Measurements from ENCODE around the gene THBS3.
A peak's percentile ranks its signal among the peaks of the same experiment; 100 is the strongest.
"Not testable (repeated sequence)": the region's sequence is repeated elsewhere in the genome, so short reads cannot be mapped to it uniquely, and the experiment has no call there.

THBS3 gene

DNA sequence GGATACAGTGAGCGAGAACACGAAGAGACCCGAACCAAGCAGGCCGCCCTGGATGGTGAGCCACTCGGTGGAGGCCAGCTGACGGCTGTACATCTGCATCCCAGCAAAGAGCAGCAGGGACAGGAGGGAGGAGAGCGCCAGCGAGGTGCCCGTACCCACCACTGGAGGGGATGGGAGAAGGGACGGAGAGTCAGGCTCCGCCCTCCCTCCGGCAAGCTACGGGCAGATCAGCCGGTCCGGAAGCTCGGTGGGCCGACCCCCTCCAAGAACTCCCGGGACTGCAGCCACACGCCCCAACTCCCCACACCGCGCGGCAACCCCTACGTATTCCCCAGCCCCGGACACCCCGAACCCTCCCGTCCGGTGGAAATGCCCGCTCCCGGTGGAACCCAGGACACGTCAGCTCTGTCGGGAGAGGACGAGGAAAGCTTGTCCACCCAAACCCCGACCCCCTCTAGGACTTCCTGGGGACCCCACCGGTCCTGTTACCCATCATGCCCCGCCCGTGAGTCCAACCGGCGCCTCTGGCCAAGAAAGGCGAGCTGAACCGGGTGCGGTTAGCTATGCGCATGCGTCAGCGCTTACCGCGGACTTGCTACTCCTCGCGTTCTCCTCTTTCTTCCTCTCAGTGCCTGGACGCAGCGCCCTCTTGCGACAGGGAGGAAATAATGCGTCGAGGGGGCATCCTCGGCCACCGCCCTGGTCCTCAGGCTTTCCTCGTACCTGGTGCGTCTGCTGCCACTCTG lies 34.8 kb downstream of the THBS3 start, which contains the start of gene KRTCAP2:
Gene KRTCAP2 (minus strand): TSS at position 573 of the 746 bp plus-strand sequence. CDS start 80 bp downstream, at position 493.
- DNase-seq: peak; percentile 98

DNA sequence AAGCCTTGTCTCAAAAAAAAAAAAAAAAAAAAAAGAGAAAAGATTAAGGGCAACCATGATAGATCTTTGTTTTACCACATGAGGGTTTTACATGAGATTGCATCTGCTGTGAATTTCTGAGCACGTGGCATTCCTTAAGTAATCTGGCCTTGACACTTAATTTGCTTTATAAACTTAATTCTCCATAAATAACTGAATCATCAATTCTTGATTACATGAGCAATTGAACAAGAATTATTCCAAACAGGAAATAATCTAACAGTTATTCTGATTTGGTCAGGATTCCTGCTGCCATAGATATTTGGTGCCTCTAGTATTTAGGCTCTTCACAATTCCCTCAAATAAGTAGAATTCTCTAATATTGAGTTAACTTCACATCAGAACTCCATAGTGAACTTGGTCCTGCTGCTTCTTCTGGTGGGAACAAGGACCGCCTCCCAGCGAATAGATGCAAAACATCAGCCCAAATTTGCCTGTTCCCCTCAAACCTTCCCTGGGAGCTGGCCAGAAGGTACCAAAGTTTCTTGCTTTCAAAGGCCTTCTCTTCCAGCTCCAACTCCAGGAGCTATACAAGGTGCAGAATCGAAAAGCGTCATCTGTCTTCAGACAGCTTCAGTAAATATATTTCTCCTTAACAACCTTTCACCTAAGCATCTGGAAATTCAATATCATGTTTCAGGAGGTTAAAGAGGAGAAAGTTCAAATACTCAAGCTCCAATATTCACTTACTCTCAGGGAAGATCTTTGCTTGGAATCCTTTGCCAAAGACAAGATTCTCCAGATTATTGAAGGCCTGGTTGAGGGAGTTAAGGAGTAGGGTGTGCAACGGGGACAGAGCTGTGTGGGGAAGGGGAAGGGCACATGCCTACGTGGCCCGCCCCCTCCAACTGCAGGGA lies 35.6 kb downstream of the THBS3 start:
- DNase-seq: no peak

DNA sequence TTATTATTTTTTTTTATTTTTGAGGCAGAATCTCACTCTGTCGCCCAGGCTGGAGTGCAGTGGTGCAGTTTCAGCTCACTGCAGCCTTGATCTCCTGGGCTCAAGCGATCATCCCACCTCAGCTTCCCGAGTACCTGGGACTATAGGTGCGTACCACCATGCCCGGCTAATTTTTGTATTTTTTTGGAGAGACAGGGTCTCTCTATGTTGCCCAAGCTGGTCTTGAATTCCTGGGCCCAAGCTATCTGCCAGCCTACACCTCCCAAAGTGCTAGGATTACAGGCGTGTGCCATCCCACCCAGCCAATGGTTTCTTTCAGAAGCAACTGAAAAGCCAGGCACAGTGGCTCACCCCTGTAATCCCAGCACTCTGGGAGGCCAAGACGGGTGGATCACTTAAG lies 36.9 kb downstream of the THBS3 start:
- DNase-seq: no peak

DNA sequence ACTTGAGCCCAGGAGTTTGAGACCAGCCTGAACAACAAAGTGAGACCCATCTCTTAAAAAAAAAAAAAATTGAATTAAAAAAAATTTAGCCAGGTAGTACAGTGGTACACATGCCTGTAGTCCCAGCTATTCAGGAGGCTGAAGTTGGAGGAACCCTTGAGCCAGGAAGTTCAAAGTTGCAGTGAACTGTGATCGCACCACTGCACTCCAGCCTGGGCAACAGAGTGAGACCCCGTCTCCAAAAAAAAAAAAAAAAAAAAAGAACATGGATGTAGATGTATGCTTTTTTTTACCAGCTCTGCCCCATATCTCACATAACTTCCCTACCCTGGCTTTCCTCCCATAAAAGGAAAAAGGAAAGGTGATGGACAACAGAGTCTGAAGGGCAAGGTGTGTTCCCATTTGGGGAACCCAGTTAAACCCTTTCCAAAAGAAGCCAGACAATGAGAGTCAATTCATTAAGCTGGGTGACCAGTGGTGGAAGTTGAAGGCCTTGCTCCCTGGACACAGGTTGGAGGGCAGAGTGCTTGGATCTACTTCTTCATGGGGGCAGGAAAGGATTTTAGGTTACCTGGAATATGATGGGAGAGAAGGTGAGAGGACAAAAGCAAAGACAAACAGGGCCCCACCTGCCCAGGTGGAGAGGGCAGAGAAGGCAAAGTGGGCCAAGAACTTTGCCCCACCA lies 37.5 kb downstream of the THBS3 start:
- DNase-seq: no peak

DNA sequence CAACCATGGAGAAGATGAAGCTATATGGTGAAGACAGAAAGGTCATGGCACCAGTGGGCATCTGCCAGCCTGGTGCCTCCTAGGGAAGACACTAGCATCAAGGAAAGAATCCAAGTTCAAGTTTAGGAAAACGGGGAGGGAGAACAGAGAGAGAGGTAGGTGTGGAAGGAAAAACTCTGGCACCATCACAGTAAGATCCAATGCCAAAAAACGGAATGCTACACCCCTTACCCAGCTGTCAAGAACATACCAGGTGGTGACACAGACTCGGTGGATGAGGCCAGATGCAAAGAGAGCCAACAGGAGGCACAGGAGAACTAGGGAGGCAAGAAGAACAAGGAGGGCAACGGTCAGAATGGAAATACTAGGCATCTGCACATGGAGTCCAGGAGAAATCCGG lies 38.2 kb downstream of the THBS3 start:
- DNase-seq: no peak

DNA sequence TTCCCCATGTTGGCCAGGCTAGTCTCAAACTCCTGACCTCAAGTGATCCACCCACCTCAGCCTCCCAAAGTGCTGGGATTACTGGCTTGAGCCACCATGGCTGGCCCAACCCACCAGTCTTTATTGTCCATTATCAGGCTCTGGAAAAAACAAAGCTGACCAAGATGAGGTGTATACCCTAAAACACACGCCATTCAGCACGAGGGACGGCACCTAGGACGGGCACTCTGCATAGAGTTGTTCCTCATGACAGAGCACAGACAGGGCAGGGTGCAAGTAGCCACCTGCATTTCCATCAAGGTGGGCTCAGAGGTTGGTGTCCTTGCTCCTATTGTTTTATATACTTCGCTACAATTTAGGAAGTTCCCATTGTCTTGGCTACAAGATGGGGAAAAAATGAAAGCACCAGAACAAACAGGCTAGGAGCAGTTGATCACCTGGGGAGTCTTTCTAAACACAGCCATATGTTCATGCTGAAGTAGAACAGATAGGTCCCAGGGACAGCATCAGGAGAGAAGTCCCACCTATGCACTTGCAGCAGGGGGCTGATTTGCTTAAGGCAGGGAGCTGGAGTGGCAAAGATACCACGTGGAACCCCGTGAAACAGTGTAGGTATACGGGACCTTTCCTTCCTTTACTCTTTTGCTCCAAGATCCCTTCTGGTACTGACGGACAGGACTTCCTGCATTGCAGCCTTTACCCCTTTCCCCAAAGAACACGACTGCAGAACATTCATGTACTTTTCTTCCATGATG lies 39.1 kb downstream of the THBS3 start:
- DNase-seq: no peak

DNA sequence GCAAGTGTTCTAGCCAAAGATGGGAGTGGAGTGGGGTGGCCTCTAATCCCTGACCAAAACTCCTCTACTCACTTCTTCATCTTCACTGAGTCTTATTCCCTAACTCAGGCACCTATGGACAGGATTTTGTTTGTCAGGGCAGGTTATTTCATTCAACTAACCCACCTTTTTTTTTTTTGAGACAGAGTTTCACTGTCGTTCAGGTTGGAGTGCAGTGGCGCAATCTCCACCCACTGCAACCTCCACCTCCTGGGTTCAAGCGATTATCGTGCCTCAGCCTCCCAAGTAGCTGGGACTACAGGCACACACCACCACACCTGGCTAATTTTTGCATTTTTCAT lies 39.6 kb downstream of the THBS3 start:
- not testable (repeated sequence) for DNase-seq

DNA sequence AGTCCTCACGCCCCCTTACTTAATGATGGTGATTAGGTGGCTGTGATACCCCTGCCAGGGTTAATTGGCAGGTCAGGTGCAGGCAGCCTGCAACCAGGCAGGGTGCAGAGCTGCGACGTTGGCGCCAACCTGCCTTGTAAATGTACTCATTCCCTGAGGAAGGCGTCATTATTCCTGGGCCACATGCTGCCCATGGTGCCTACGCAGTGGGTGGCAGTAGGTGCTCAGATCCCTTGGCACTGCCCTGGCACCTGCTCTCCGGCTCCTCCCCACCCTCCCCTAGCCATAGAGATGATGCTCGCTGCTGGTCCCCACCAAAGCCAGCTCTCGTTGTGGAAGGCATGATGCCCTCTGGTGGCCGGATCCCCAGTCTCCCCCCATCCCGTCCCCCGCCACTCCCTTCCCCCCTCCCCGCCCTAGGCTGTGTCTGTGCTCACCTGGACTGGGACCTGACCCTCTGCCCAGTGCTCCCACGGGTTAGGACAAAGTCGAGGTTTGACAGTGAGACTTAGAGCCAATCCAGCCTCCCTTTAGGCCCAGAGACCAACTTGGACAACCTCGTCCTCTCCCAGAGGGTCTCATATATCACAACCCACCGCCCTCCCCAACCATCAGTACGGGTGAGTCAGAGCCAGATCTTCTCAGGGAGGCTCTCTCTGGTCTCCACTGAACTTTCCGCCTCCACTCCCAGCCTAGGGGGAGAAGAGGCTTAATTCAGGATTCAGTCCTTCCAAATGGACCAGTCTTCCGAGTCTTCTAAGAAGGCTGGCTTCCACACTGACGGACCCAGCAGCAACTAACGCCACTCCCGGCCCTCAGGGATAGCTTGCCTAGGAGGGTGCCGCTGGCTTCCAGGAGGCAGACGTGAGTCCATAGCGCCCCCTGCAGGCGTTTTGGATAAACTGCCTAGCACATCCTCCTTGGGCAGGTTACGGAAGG lies 40.3 kb downstream of the THBS3 start:
- peak; percentile 91 for DNase-seq

DNA sequence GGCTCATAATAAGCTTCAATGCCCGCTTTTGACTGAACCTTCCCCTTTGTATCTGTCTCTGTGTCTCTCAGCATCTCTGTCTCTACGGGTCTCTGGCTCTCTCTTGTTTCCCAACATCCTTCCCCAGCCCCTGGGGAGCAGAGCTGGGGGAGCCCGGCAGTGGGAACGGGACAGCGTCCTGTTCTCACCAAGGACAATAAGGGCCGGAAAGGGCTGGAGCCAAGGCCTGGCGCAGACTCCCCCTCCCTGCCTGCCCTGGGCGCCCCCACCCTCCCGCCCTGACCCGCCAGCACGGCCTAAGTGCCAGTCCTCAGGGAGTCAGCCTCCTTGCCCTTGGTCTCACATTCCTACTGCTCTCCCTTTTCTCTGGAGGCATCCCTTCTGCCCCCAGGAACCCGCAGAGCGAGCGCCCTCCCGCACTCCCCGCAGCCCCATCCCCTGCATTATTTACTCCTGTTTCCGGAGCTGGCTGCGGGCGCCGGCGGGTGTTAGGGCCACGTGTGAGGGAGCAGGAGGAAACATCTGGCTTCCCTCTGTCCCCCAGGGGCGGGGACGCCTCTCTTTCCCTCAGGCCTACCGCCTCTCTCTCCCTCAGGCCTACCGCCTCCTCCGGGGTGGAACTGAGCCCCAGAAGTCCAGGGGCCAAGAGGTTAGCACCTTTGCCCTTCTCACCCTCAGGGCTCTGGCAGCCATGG lies 41.1 kb downstream of the THBS3 start:
- peak; percentile 24 for DNase-seq

DNA sequence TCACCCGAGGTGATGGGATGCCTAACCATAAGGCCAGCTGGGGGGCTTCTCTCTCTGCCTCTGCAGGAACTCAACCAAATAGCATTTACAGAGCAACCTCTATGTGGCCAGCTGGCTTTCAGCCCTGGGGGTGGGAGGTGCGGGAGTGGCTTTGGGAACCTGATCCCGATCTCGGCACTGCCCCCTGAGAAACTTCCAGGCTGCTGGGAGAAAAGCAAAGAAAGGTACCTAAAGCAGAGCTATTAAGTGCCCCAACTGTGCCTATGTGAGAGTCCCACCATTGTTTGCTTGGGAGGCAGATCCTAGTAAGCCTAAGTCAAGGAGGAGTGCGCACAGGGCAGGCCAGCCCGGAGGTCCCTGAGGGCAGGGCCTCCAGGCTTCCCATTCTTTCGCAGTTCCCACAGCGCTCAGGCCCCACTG lies 41.6 kb downstream of the THBS3 start:
- DNase-seq: no peak

DNA sequence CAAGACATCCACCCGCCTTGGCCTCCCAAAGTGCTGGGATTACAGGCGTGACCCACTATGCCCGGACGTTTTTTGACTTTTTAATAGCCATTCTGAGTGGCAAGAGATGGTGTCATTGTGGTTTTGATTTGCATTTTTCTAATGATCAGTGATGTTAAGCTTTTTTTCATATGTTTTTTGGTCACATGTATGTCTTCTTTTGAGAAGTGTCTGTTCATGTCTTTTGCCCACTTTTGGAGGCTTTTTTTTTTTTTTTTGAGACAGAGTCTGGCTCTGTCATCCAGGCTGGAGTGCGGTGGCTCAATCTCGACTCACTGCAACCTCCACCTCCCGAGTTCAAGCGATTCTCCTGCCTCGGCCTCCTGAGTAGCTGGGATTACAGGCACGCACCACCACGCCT lies 43.1 kb downstream of the THBS3 start:
- not testable (repeated sequence) for DNase-seq

DNA sequence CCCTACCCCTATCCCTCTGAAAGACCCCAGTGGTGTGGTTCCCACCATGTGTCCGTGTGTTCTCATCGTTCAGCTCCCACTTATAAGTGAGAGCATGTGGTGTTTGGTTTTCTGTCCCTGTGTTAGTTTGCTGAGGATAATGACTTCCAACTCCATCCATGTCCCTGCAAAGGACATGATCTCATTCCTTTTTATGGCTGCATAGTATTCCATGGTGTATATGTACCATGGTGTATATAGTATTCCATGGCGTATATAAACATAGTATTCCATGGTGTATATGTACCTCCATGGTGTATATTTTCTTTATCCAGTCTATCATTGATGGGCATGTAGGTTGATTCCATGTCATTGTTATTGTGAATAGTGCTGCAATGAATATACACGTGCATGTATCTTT lies 43.9 kb downstream of the THBS3 start:
- not testable (repeated sequence) for DNase-seq

DNA sequence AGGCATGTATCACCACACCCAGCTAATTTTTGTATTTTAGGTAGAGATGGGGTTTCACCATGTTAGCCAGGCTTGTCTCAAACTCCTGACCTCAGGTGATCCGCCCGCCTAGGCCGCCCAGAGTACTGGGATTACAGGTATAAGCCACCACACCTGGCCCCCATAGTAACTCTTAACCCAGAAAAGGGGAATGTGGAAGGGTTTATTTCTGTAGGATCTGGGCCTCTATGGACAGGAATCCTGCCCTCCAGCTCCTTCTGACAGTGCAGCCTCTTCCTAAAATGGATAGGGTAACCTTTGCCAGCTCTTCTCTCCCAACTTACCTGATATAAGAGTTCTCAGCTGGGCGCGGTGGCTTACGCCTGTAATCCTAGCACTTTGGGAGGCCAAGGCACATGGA lies 45.1 kb downstream of the THBS3 start:
- not testable (repeated sequence) for DNase-seq

DNA sequence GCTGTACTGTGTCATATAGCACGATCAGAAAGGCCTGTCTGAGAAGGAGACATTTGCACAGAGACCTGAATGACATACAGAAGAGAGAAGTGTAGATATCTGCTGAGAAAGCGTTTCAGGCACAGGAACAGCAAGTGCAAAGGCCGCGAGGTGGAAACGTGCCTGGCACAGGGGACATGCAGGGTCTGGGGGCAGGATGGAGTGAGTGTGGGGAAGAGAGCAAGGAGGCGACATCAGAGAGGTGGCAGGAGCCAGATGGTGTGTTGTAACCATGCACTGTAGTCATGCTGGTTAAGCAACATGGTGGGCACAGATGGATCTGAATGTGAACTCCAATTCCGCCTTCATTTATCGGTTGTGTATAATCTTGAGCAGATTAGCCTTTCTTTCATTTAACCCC lies 47.6 kb downstream of the THBS3 start:
- no peak for DNase-seq

DNA sequence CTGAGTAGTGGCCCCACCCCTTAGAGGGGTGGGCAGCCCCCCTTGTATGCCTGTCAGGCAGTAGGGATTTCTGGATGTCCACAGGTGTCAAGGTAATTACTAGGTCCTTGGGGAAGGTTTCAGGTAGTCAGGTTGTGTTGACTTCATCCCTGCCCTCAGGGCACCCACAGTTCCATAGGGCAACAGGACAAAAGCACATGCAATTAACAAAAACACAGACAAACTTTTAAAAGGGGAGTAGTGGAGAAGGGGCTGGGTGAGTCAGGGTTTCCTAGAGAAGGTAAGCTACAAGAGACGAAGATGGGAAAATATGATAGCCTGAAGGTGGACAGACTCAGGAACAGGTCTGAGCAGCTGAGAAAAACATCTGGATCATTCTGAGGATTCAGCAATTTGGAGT lies 48.7 kb downstream of the THBS3 start:
- no peak for DNase-seq

DNA sequence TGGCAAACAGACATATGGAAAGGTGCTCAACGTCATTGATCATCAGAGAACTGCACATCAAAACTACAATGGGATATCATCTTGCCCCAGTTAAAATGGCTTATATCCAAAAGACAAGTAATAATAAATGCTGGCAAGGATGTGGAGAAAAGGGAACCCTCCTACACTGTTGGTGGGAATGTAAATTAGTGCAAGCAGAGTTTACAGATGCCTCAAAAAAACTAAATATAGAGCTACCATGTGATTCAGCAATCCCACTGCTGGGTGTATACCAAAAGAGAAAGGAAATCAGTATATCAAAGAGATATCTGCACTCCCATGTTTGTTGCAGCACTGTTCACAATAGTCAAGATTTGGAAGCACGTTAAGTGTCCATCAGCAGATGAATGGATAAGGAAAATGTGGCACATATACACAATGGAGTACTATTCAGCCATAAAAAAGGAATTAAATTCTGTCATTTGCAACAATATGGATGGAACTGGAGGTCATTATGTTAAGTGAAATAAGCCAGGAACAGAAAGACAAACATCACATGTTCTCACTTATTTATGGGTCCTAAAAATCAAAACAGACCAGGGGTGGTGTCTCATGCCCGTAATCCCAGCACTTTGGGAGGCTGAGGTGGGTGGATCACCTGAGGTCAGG lies 51.6 kb downstream of the THBS3 start:
- DNase-seq: not testable (repeated sequence)

Measured in NCI-H1092 (cell line).